Measurements from ENCODE around the gene CST4. TPM values are rescaled to one million over a fixed set of nuclear protein-coding genes. Genes with fewer than 3 reads are reported as not detected.
"Not testable (repeated sequence)": the region's sequence is repeated elsewhere in the genome, so short reads cannot be mapped to it uniquely, and the experiment has no call there.

Gene CST4
- total and polyA plus RNA-seq, 2 donors from 2014 or later: not detected

DNA sequence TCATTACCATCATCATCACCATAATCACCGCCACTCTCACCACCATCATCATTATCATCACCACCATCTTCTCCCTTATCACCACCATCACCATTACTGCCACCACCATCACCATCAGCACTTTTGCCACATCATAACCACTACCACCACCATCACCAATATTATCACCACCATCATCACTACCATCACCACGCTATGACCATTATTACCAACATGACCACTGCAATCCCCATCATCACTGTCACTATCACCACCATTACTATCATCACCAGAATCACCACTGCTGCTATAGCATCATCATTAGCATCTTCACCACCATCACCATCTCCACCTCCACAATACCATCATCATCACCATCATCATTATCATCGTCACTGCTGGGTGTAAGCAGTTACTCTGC is 36.3 kb upstream of the CST4 start:
- Histone ChIP-seq H3K27me3 (ENCODE audit: control insufficient read depth, insufficient read depth, low read length) (no peaks in the 10 kb centered on the region), H3K36me3 (ENCODE audit: control insufficient read depth in 2 of 3, insufficient read depth in 3 of 3, low read length in 3 of 3) (no peaks in the 10 kb centered on the region), H3K27ac (ENCODE audit: low read depth in 2 of 2, low read length in 2 of 2) (no peak overlapping the region), H3K9ac (ENCODE audit: low read length in 3 of 3) (no peak overlapping the region), H3K4me3 (ENCODE audit: low read length in 3 of 3) (no peak overlapping the region), H3K4me1 (ENCODE audit: control insufficient read depth in 2 of 3, insufficient read depth in 2 of 3, low read depth in 1 of 3, low read length in 3 of 3) (no peaks in the 10 kb centered on the region), H3K9me3 (ENCODE audit: control insufficient read depth in 2 of 3, insufficient read depth in 1 of 3, low read length in 3 of 3) (no peaks in the 10 kb centered on the region)
- intact Hi-C loops (cut with DNase I): no loop called here
- DNase-seq: no peak
- no peak for FAIRE-seq
- TF ChIP-seq, protein P1, sequence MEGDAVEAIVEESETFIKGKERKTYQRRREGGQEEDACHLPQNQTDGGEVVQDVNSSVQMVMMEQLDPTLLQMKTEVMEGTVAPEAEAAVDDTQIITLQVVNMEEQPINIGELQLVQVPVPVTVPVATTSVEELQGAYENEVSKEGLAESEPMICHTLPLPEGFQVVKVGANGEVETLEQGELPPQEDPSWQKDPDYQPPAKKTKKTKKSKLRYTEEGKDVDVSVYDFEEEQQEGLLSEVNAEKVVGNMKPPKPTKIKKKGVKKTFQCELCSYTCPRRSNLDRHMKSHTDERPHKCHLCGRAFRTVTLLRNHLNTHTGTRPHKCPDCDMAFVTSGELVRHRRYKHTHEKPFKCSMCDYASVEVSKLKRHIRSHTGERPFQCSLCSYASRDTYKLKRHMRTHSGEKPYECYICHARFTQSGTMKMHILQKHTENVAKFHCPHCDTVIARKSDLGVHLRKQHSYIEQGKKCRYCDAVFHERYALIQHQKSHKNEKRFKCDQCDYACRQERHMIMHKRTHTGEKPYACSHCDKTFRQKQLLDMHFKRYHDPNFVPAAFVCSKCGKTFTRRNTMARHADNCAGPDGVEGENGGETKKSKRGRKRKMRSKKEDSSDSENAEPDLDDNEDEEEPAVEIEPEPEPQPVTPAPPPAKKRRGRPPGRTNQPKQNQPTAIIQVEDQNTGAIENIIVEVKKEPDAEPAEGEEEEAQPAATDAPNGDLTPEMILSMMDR (IDR thresholded peaks at IDR 0.05; ENCODE audit: borderline replicate concordance, extremely low read depth, insufficient read depth): no peak

DNA sequence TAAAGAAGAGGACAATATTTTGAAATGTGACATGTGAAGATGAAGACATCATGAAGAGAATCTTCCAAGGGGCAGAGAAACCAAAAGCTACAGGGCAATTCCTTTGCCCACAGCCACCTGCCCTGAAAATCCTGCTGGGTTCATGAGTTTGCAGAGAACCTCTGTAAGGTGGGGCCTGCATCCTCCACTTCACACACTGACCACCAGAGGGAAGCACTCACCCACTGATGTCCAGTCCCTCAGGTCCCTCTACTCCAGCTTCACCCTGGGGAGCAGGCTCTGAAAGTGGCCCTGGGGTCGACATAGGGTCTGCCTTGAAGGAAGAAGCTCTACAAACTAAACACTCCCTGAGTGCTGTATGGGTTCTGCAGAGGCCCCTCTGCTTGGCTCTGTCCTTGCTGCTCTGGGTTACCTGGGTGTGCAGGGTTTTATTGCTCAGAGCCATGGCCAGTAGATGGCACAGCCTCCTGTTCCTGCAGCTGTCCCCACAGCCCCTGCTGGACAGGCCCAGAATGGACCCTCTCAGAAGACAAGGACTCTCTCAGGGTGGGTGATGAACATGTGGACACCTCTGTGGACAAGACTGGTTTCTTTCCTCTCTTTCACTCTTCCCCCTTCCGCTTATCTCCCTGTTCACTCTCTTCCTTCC is 34.9 kb upstream of the CST4 start:
- H3K36me3 ChIP-seq (ENCODE audit: control insufficient read depth in 2 of 3, insufficient read depth in 3 of 3, low read length in 3 of 3); H3K9me3 ChIP-seq (ENCODE audit: control insufficient read depth in 2 of 3, insufficient read depth in 1 of 3, low read length in 3 of 3); H3K9ac ChIP-seq (ENCODE audit: low read length in 3 of 3); H3K27ac ChIP-seq (ENCODE audit: low read depth in 2 of 2, low read length in 2 of 2); H3K27me3 ChIP-seq (ENCODE audit: control insufficient read depth, insufficient read depth, low read length); intact Hi-C loops (cut with DNase I); H3K4me1 ChIP-seq (ENCODE audit: control insufficient read depth in 2 of 3, insufficient read depth in 2 of 3, low read depth in 1 of 3, low read length in 3 of 3); H3K4me3 ChIP-seq (ENCODE audit: low read length in 3 of 3); FAIRE-seq: not testable (repeated sequence)
- DNase-seq: peak in 3 of 5 donors; percentile 20 to 31 (median 31)
- TF ChIP-seq, protein P1 (IDR thresholded peaks at IDR 0.05; ENCODE audit: borderline replicate concordance, extremely low read depth, insufficient read depth): peak; percentile 12

DNA sequence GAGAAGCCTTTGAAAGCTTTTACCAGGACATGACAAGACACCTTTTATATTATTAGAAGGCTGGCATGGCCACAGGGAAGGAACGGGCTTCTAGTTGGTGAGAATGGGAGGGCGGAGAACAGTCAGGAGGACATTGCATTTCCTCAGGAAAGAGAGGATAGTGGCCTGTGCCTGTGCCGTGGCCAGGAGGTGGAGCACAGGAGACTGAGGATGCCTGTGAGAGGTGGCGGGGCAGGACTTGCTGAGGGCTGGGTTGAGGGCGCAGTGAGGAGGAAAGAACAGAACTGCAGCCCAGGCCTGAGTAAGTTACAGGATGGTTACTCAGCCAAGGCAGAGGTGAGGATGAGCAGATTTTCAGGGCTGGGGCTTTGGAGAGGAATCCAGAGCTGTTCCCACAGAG is 34.0 kb upstream of the CST4 start:
- H3K36me3 ChIP-seq (ENCODE audit: control insufficient read depth in 2 of 3, insufficient read depth in 3 of 3, low read length in 3 of 3); H3K27me3 ChIP-seq (ENCODE audit: control insufficient read depth, insufficient read depth, low read length); FAIRE-seq; DNase-seq; H3K9me3 ChIP-seq (ENCODE audit: control insufficient read depth in 2 of 3, insufficient read depth in 1 of 3, low read length in 3 of 3); intact Hi-C loops (cut with DNase I); H3K27ac ChIP-seq (ENCODE audit: low read depth in 2 of 2, low read length in 2 of 2); H3K4me3 ChIP-seq (ENCODE audit: low read length in 3 of 3); H3K4me1 ChIP-seq (ENCODE audit: control insufficient read depth in 2 of 3, insufficient read depth in 2 of 3, low read depth in 1 of 3, low read length in 3 of 3); H3K9ac ChIP-seq (ENCODE audit: low read length in 3 of 3): not testable (repeated sequence)

DNA sequence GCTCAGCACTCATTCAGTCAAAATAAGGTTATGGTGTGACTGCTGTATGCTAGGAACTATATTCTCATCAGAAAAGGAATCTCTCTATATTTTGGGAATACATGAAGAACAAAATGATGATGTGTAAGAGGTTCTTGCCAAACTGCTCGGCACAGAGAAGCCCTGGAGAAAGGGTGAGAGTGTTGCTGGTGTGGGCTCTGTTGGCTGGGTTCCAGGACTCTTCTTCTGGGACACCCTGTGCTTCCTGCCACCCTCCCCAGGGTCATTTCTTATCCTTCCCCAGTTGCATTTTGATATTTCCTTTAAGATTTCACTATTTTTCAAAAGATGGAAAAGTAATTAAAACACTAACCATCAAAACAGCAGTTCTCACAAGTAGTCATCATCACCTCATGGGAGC is 33.1 kb upstream of the CST4 start:
- Histone ChIP-seq H3K27me3 (ENCODE audit: control insufficient read depth, insufficient read depth, low read length) (no peaks in the 10 kb centered on the region), H3K4me3 (ENCODE audit: low read length in 3 of 3) (no peak overlapping the region), H3K9ac (ENCODE audit: low read length in 3 of 3) (no peak overlapping the region), H3K36me3 (ENCODE audit: control insufficient read depth in 2 of 3, insufficient read depth in 3 of 3, low read length in 3 of 3) (no peaks in the 10 kb centered on the region), H3K4me1 (ENCODE audit: control insufficient read depth in 2 of 3, insufficient read depth in 2 of 3, low read depth in 1 of 3, low read length in 3 of 3) (no peaks in the 10 kb centered on the region), H3K27ac (ENCODE audit: low read depth in 2 of 2, low read length in 2 of 2) (no peak overlapping the region), H3K9me3 (ENCODE audit: control insufficient read depth in 2 of 3, insufficient read depth in 1 of 3, low read length in 3 of 3) (no peaks in the 10 kb centered on the region)
- intact Hi-C loops (cut with DNase I): no loop called here
- FAIRE-seq (no peak), DNase-seq (no peak)
- TF ChIP-seq, protein P1 (IDR thresholded peaks at IDR 0.05; ENCODE audit: borderline replicate concordance, extremely low read depth, insufficient read depth): no peak

DNA sequence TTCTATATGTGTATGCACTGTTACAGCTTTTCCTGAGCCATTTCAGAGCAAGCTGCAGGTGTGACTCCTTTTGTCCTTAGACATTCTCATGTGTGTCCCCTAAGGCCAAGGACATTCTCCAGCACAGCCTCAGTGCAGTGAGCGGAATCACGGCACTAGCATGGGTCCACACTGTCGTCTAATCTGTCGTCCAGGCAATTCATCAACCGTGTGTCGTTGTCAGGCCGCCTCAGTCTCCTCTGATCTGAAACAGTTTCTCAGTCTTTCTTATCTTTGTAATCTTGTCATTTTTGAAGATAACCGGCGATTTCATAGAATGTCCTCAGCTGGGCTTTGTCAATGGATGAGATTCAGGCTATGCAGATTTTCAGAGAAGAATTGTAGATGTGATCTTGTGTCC is 30.5 kb upstream of the CST4 start:
- intact Hi-C loops (cut with DNase I); H3K27me3 ChIP-seq (ENCODE audit: control insufficient read depth, insufficient read depth, low read length); H3K4me3 ChIP-seq (ENCODE audit: low read length in 3 of 3); H3K9me3 ChIP-seq (ENCODE audit: control insufficient read depth in 2 of 3, insufficient read depth in 1 of 3, low read length in 3 of 3); H3K9ac ChIP-seq (ENCODE audit: low read length in 3 of 3); H3K36me3 ChIP-seq (ENCODE audit: control insufficient read depth in 2 of 3, insufficient read depth in 3 of 3, low read length in 3 of 3); FAIRE-seq; DNase-seq; H3K27ac ChIP-seq (ENCODE audit: low read depth in 2 of 2, low read length in 2 of 2); H3K4me1 ChIP-seq (ENCODE audit: control insufficient read depth in 2 of 3, insufficient read depth in 2 of 3, low read depth in 1 of 3, low read length in 3 of 3): not testable (repeated sequence)

DNA sequence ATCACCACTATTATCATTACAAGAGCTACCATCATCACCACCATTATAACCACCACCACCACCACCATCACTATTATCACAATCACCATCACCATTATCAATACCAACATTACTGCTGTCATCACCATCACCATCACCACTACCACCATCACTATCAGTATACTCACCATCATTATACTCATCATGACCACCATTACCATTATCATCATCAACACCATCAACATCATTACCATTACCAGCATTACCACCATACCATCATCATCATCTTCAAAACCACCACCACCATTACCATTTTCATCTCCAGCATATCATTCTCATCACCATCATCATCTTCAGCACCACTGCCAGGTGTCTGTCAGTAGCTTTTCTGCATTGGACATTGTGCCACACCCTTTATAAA is 22.9 kb upstream of the CST4 start:
- H3K4me3 ChIP-seq (ENCODE audit: low read length in 3 of 3); DNase-seq; H3K27me3 ChIP-seq (ENCODE audit: control insufficient read depth, insufficient read depth, low read length); H3K36me3 ChIP-seq (ENCODE audit: control insufficient read depth in 2 of 3, insufficient read depth in 3 of 3, low read length in 3 of 3); H3K9me3 ChIP-seq (ENCODE audit: control insufficient read depth in 2 of 3, insufficient read depth in 1 of 3, low read length in 3 of 3); H3K4me1 ChIP-seq (ENCODE audit: control insufficient read depth in 2 of 3, insufficient read depth in 2 of 3, low read depth in 1 of 3, low read length in 3 of 3); H3K27ac ChIP-seq (ENCODE audit: low read depth in 2 of 2, low read length in 2 of 2); H3K9ac ChIP-seq (ENCODE audit: low read length in 3 of 3); intact Hi-C loops (cut with DNase I); FAIRE-seq: not testable (repeated sequence)
